NCI-H510A (cell line): Measurements from ENCODE around the gene PBX4.

Experiments used
- DNase-seq: peaks from one replicate; lab custom pipeline; 2025; lab: John Stamatoyannopoulos, UW

The PBX4 gene

DNA sequence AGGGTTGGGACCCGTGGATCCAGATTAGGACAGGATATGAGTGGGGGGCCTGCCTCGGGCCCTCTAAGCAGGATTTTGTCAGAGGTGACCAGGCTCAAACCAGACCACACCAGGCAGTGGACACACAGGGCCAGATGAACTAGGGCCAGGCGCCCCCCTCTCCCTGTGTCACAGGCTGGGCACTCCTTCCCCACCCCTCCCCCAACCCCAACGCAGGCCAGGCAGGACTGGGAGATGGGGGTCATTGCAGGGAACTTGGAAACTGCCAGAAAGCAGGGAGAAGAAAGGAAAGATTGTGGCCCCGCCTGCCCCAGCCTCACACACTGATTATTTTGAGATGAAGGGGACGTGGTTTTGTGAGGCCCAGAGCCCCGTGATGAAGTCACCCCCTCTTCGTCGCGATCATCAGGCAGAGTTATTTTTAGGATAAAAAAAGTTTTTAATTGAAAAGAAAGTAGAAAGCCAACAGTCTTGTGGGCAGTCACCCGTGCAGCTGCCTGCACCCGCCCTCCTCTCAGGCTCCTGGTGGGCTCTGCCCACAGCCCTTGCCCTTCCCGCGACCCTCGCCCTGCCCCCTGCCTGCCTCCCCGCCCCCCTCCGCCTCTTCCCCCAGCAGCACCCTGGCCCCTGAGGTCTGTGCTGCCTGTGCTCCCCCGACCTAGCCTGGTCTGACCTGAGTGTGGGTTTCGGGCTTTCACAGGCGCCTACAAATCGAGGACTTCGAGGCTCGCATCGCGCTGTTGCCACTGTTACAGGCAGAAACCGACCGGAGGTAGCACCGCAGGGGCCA lies 91.7 kb downstream of the PBX4 start:
- DNase-seq = no peak

DNA sequence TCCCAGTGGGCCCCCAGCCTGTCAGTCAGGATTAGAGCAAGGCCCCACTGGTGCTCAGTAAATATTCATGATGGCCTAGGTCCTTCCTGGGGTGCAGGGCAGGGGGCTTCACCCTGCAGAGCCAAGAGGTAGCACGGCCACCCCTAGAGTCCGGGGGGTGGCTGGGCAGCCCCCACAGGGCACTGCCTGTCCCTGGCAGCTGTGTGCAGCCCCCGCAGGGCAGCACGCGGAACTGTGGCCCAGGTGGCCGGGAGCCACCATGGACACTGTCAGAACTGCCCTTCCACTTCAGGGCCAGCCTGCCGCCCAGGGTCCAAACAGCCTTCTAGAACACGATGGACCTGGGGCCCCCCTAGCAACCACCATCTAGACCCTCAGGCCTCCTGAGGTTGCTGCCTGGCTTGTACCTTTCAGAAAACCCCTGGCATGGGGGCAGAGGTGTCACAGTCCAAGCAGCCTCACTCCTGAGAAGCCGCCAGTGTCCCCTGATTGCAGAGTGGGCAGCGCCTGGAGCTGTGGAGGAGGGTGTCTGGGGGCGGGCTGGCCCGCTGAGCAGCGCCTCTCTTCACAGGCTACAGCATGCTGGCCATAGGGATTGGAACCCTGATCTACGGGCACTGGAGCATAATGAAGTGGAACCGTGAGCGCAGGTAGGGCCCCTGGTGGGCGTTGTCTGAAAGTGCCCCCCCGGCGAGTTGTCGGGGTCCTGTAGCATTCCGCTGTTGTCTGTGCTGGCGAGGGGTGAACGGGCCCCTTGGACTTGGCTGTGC lies 92.7 kb downstream of the PBX4 start:
- no peak for DNase-seq

DNA sequence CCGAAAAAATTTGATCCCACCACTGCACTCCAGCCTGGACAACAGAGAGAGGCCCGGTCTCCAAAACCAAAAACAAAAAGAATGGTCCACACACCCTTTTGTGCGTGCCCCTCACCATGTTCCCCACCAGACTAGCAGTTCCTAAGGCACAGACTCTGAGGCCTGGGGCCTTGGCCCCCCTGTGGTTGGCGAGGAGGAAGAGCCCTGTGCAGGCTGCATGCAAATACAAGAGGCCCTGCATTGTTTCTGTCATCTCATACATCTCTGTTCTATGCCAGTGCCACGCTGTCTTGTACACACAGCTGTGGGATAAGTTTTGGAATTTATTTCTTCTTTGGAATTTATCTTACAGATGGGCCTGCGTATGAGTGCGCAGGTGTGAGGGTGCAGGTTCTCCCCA lies 94.4 kb downstream of the PBX4 start:
- no peak for DNase-seq

DNA sequence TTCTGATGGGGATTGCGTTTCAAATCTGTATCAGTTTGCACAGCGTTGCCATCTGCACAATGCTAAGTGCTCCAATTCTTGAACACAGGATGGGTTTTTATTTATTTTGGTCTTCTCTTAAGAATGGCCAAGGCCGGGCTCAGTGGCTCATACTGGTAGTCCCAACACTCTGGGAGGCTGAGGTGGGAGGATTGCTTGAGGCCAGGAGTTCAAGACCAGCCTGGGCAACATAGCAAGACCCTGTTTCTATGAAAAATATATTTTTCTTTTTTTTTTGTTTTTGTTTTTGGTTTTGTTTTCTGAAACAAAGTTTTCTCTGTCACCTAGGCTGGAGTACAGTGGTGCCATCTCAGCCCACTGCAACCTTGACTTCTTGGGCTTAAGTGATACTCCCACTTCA lies 95.3 kb downstream of the PBX4 start:
- DNase-seq = no peak

DNA sequence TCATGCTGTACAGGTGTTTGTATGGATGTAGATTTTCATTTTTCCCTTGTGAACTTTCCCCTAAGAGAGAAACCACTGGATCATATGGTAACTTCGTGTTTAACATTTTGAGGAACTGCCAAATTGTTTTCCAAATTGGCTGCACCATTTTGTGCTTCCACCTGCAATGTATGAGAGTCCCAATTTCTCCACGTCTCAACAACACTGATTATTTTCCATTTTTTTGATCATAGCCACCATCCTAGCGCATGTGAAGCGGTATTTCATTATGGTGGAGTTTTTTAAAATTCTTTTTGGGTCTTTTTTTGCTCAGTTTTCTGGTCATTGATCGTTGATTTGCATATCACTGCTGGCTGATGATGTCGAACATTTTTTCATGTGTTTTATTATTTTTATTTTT lies 97.5 kb downstream of the PBX4 start:
- DNase-seq = no peak

DNA sequence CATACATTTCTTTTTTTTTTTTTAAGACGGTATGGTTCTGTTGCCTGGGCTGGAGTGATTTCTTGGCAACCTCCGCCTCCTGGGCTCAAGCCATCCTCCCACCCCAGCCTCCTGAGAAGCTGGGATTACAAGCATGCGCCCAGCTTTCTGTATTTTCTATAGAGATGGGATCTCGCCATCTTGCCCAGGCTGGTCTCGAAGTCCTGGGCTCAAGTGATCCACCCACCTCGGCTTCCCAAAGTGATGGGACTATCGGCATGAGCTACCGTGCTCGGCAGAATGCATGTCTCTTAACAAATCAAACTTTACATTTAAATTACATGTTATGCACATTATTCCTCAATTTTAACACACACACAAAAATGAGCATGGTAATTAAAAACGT lies 101.3 kb downstream of the PBX4 start:
- DNase-seq = no peak

DNA sequence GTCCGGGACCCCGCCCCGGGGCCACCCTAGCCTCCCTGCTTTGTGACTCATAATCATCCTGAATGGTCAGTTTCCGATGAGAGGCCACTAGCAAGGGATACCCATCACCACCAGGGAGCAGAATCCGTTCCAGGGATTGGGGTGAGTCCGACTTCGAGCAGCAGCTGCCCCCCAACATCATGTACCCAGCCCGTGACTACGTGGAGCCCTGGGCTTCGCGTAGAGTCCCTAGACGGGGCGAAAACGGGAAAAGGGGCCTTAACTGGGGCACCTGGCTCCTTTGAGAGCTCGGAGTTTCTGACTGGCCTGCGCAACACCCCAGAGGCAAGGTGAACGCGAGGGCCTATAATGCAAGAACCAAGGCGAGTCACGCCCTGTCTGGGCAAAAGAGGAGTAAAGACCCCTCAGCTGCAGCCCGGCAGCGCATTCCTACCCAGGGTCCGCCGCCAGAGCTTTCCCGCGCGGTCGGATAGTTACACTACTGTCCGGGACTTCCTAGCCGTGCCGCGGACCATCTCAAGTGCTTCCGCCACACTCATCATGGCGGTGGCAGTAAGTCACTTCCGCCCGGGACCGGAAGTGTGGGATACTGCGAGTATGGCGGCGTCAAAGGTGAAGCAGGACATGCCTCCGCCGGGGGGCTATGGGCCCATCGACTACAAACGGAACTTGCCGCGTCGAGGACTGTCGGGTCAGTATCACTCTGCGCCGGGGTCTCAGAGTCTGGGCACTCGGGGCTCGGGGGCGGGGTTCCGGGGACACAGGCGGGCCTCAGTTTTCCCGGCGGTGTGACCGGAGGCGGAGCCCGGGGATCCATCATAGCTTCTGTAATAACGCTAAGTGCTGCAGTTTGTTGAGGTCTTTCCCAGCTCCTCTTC lies 102.6 kb downstream of the PBX4 start, which contains the start of gene NDUFA13:
NDUFA13 (plus strand) TSS at position 584 of the 878 bp plus-strand sequence; CDS start at position 598, 14 bp downstream.
- peak; percentile 80 for DNase-seq

DNA sequence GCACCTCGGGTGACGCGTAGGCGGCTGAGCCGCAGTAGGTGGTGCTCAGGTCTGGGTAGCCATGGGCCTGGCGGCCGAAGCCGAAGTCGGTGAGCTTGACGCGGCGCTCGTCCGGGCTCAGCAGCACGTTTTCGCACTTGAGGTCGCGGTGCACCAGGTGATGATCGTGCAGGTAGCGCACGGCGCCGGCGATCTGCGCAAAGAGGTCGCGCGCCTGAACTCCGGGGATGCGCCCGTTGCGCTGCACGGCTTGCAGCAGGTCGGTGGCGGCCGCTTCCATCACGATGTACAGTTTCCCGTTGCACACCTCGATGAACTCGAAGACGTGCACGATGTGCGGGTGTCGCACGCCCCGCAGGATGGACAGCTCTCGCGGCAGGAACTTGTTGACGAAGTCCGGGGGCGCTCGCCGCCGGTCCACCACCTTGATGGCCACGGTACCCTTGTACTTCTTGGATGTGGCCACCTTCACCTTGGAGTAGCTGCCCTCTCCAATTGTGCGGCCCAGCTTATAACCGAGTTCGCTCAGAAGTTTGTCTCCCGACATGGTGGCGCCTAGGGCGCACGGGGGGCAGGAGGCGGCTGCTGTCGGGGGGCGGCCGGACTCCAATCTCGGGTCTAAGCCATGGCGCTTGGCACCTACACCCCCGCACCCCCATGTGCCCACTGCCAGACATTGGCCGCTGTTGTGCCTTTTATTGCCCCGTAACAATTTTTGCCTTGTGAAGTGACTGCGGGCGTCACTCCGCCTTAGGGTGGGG lies 103.4 kb downstream of the PBX4 start, which contains the start of gene TSSK6:
TSSK6 (minus strand) TSS at position 668 of the 761 bp plus-strand sequence; CDS start at position 547, 121 bp downstream.
- no peak for DNase-seq

DNA sequence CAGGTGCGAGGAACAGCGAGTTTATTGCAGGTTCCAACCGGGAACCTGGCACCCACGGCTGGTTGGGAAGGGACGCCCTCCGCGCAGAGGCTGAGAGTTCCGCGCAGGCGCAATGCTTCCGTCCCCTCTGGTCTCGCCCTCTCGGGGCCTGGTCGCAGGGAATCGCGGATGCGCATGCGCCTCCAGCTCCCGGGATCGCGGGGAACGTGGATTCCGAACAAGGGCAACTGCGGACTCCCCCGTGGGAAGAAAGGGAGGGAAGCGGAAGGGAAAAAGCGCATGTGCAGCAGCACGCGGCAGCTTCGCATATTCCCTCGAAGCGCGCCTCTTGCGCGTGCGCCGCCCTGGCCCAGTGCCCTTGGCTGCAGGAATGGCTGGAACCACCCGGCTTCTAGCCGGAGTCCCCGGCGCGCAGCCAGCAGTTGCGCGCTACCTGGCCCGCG lies 104.3 kb downstream of the PBX4 start:
- no peak for DNase-seq

DNA sequence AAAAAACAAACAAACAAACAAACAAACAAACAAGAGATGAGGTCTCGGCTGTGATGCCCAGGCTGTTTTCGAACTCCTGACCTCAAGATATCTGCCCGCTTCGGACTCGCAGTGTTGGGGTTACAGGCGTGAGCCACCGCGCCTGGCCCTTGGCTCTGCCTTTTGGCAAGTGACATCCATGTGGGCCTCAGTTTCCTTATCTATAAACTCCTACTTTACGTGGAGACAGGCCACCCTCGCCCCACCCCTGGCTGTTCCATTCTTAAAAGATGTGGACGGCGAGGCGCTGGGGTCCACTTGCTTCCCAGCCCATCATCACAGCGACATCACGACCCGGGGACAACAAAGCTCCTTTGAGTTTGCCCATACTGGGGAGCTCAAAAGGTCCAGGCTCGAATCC lies 104.8 kb downstream of the PBX4 start:
- no peak for DNase-seq
